HG02884 (cell line): ENCODE measurements around the gene TTC23L.
"Not testable (repeated sequence)": the region's sequence is repeated elsewhere in the genome, so short reads cannot be mapped to it uniquely, and the experiment has no call there.

Experiments used
- ATAC-seq: cut with Tn5 transposase; IDR thresholded peaks from one replicate; pipeline ENCODE4 v1.9.1; 2021; ENCODE audit warnings: mild to moderate bottlenecking, moderate library complexity; ENCODE audit not compliant: unreplicated experiment

Gene TTC23L, protein sequence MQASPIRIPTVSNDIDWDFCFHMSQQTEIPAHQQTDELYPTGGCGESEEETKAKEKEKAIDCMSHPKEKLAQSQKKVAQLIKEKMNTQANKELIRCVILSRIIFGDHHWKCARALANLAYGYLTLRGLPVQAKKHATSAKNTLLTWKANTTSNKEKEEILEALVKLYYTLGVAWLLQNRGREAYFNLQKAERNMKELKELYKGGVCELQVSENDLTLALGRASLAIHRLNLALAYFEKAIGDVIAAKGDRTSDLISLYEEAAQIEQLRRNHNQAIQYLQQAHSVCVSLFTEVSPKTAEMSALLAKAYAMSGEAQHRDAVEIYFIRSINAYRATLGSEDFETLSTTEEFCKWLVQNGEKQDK

DNA sequence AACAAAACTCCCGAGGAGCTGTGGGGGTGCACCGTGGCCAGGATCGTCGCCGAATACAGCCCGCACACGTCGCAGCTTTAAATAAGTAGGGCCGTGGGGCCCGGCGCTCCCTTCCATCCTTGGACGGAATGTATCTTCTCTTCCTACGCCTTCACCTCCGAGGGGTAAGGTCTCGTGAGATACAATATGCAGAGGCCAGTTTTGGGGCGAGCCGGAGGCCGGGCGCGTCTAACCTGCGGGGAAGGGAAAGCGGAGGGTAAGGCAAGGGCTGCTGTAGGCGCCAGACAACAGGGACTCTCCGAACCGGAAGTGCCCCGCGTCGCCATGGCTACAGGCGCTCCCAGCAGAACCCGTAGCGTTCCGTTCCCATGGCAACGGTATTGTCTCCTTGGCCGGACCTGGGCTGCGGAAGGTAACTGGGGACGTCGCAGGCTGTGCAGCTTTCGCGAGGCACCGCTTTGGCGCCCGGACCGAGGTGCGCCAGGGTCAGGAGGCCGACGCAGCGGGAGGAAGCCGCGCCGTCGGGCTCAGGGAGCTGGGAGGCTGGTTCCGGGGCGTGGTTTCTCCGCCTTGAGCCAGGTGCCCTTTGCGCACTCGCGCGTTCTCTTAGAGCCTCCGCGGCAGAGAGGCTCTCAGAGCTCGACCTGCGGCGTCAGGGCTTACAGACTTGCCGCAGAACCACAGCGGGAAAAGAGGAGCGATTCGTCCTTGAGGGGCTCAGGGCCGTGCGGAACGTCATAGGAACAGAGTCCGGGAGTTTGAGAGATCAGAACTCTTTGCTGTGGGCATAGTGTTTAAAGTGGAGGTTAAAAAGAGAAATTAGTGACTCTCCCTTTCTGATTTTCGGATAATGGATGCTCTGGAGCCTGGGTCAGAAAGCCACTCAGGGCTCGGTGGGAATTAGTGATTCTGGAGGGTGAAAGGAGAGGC, at the start of gene TTC23L:
TTC23L (plus strand) TSS at position 380 of the 930 bp plus-strand sequence. CDS start 1,508 bp downstream, outside the sequence.
- ATAC-seq = peak; percentile 95

DNA sequence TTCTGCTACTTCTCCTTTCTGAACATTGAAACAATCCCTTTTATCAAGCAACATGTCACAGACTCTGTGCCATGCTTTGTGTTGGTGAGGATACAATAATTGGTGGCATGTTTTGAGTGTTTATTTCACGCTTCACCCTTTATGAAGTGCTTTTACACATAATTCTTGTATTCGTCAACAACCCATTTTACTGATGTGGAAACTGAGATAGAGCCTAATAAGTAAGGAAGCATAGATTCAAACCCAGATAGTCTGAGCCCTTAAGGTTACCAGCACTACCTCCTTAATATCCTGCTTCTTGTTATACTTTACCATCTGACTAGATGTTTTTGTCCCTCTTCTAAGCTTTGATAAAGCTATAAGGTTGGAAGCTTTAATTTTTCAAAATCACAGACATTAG, 49.3 kb upstream of the TTC23L start:
- no peak for ATAC-seq

DNA sequence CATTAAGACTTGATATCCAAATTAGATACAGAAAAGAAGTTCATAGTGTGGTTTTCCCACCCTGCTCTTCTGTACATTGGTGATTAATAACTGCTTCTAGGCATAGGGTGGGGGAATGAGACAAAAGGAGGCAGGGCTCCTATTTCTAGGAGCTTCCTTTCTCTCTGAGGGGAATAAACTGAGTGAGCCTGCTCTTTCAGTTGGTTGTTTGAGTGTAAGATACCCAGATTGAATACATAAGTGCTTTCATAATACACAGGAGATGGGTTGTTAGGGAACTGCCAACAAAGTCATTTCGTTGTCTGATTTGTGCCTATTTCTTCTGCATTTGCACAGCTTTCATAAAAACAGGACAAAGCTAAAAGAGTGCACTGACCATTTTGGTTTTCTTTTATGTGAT, 48.9 kb upstream of the TTC23L start:
- no peak for ATAC-seq

DNA sequence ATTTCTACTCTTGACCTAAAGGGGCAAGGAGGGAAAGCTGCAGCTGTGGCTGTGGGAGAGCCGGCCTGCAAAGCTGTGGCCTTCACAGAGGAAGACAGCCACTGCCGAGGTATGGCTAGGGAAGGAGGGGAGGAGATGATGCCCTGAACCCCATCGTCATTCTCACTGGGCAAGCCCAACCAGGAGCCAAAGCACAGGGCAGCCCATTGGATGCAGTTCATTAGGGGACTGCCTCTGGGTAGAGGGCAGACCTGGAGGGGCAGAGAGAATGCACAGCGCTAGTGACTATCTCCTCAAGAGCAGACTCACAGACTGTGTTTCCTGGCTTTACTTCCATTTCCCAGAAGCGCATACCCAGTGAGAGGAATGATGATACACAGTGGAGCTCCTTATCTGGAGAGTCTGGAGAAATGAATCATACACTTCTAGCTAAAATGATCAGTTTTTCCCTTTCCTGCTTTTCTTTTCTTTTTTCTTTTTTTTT, 47.2 kb upstream of the TTC23L start:
- no peak for ATAC-seq

DNA sequence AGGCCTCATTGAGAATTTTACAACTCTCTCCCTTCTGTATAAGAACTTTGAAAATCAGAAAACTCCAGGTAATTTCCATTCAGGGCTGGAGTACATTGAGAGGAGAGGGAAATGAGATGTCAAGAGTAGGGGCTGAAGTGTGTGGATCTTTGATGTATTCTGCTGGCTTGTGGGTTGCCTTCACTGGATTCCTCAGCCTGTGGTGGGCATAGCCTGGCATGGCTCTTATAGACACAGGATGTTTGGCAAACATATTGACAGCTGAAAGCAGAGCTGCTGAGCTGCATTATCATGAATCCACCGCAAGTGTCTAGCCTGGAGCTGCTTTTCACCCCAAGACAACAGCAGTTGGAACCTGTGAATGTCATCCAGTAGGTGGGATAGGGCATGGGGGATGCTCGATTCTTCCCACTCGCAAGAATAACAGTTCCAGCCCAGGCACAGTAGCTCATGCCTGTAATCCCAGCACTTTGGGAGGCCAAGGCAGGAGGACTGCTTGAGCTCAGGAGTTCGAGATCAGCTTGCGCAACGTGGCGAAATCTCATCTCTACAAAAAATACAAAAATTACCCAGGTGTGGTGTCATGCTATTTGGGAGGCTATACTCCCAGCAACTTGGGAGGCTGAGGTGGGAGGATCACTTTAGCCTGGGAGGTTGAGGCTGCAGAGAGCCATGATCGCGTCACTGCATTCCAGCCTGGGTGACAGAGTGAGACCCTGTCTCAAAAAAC, 36.0 kb upstream of the TTC23L start:
- no peak for ATAC-seq

DNA sequence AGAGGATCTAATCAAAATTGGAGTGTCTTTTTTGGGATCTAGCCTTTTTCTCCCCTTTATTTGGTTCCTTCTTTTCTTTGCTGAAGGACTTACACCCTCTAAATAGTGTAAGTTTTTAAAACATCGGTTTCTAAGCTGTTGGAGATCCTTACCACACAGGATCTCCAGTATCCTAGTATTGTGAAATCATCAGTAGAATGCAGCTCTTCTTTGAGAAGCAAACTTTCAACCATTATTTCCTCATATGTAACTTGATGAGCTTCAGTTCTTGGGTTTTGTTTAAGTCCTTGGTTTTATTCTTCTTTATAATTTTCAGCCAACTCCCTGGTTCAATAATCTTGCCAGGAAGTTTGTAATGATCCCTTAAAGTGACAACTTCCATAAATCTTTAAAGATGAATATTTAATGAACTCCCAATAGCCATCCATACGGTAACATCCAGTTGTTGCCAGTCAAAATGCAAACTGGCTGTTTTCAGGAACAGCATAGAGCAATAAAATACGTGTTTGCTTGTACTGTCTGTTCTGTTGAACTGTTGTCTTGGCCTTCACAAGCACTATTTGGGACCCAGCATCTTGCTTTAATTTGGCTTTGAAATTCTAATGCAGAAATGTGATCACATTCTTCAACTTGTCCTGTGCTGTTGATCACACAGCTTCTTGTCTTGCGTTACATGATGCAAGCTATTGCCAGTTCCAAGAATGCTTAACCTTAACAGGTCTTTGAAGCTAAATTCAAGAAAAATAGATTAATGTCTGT, 34.8 kb upstream of the TTC23L start:
- no peak for ATAC-seq

DNA sequence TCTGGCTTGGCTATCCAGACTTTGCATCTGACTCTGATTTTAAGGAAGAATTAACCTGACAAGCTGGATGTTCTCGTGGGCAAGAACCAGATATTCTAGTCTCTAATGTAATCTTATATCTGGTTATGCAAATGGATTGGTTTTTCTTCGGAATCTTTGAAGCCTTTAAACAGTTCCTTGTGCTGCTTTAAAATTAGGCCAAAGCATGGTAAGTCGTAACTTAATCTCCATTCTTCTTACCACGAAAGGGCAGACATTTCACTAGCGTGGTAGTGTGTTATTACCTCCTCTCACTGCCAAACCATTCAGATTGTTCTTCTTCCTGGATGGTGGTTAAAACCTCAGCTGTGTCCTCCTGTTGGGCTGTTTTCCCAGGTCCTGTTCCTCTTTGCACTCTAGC, 34.1 kb upstream of the TTC23L start:
- no peak for ATAC-seq

DNA sequence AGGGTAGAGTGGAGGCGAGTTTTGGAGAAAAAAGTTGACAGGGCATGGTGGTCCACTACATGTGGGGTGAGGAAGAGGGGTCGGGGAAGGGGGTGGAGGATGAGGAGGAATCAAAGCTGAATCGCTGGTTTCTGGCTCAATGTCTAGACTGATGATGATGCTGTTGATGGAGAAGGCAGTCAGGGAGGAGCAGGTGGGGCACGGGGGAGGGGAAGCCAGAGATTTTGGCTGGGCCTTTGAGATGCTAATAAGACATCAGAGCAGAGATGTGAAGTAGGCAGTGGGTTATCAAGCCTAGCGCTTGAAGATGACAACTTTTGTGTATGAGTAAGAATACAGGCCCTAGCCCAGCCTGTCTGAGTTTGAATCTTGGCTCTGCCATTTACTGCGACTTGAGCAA, 32.4 kb upstream of the TTC23L start:
- no peak for ATAC-seq

DNA sequence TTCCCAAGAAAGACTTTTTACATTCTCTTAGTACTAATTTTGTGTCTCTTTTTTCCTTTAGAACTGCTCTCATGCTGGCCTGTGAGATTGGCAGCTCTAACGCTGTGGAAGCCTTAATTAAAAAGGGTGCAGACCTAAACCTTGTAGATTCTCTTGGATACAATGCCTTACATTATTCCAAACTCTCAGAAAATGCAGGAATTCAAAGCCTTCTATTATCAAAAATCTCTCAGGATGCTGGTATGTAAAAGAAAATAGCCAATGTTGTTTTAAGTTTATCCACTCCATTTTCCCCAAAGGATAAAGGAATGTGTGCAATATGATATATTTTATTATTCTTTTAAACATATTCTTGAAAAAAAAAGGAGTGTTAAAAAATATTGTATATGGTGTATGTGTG, 27.3 kb upstream of the TTC23L start:
- no peak for ATAC-seq

DNA sequence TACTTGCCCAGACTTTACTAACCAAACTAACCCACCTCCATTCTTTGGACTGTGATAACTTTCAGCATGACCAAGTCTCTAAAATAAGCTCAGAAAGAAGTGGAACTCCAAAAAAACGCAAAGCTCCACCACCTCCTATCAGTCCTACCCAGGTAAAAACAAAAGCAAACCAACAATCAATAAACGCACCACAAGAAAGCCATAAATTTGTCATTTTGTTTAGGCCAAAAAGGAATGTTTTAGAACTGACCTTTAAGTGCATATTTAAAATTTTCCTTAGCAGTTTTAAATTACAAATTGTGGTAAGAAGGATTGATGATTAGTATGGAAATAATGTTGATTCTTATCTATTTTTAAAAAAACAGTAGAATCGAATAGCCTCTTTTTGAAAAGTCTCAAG, 25.5 kb upstream of the TTC23L start:
- no peak for ATAC-seq

DNA sequence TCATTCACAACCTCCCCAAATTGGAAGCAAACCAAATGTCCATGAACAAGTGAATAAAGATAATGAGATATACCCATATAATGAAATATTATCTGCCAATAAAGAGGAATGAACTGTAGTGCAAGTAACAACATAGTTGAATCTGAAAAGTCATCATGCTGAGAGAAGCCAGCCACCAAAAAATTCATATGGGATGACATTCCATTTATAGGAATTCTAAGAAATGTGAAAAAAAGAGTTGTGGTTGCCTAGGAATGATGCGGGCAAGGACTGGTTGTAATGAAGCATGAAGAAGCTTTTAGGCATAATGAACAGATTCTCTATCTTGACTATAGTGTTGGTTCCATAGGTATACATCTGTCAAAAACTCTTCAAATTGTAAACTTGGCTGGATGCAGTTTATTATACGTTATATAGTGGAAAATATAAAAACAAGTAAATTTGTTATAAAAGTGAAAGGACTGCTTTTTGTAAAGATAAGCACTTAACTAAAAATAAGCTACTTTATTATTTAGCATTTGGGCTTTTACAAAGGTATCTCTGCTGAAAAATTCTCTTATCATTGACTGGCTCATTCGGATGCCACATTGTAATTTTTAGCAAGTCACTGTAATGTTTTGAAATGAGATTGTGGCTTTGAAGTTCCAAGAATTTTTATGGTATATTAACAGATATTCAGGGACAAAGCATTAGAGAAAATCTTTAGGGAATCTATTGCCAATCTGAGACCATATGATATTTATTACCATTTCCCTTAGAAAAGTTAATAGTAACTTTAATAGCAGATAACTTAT, 21.2 kb upstream of the TTC23L start:
- no peak for ATAC-seq

DNA sequence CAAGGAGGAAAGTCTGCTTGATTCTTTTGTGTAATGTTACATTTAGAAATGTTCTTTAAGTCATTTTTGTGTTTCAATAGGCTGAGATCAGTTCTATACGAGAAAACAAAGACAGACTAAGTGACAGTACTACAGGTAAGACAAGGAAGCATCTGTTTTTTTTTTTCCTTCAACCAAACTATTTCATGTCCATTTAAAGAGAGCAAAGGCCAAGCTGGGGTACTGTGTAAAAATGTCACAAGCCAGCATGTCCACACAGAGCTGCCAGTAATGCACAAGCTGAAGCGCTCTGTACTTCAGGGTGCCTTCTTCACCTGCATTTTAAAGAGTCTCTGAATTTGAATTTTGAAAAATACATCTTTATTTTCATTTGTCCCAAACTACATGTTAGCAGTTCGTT, 20.2 kb upstream of the TTC23L start:
- ATAC-seq = no peak

DNA sequence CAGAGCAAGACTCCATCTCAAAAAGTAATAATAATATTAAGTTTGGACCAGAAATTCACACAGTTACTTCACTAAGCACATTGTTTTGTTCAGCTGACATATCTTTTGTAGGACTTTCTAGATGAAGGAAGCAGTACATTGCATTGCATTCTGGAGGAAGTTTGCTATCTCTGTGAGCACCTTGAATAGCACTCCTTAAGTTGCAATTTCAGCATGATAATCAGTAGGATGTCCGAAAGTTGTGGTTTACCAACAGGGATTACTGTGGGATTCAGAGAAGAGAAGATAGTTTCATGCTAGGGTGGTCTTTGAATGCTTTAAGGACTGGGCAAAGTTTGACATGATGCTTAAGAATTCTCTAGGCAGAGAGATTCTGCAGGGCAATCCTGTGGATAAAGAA, 18.4 kb upstream of the TTC23L start:
- ATAC-seq = no peak

DNA sequence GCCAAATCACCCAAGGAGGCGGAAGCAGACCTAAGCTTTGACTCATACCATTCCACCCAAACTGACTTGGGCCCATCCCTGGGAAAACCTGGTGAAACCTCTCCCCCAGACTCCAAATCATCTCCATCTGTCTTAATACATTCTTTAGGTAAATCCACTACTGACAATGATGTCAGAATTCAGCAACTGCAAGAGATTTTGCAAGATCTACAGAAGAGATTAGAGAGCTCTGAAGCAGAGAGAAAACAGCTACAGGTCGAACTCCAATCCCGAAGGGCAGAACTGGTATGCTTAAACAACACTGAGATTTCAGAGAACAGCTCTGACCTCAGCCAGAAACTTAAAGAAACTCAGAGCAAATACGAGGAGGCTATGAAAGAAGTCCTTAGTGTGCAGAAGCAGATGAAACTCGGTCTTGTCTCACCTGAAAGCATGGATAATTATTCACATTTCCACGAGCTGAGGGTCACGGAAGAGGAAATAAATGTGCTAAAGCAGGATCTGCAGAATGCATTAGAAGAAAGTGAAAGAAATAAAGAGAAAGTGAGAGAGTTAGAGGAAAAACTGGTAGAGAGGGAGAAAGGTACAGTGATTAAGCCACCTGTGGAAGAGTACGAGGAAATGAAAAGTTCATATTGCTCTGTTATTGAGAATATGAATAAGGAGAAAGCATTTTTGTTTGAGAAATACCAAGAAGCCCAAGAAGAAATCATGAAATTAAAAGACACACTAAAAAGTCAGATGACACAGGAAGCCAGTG, 15.8 kb upstream of the TTC23L start:
- no peak for ATAC-seq

DNA sequence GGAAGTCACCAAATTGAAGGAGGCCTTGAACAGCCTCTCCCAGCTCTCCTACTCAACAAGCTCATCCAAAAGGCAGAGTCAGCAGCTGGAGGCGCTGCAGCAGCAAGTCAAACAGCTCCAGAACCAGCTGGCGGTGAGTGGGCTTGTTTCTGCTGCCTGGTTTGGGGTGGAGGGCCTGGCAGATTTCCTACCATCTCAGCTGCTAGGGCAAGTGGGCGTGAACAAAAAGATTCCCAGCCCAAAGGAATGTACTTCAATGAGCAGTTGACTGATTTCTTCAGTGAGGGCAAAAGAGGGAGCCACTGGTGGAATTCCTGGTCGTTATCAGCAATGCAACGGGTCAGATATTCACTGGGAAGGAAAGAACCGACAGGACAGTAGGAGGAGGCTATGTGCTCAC, 12.6 kb upstream of the TTC23L start:
- no peak for ATAC-seq

DNA sequence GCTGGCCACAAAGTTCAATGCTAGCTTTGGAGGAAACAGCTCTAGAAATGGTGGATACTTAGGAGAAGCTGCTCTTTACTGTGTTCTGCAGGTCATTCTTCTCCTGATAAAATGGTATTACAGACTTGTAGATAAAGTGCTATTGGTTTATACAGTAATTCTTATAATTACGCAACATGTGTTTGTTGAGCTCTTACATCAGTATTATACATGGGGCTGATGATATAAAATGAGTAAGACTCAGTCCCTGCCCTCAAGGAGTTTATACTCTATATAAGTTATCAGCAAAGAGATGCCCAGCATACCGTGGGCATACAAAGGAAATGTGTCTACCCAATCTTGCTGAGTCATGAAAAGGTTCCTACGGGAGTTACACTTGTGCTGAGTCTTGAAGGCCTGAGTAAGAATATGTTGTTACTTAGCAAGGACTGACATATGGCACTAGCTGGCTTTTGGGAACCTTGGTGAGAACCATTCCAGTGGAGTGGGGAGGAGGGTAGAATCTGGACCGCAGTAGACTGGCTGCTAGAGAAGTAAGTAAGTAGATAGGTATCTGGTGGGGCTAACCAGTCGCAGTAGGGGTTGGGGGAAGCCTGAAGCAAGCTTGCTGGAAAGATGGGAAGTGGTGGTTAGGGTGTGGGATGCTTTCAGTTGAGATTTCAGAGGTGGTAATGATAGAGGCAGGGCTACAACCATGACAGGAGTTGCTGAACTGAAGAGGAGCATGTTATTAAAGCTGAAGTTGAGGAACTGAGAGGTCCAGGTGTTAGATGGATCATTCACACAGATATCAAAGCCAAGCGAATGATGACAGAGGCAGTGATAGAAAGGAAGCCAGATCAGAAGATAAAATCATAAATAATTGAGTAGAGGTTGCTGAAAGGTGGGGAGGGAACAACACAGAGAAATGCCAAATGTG, 11.1 kb upstream of the TTC23L start:
- no peak for ATAC-seq

DNA sequence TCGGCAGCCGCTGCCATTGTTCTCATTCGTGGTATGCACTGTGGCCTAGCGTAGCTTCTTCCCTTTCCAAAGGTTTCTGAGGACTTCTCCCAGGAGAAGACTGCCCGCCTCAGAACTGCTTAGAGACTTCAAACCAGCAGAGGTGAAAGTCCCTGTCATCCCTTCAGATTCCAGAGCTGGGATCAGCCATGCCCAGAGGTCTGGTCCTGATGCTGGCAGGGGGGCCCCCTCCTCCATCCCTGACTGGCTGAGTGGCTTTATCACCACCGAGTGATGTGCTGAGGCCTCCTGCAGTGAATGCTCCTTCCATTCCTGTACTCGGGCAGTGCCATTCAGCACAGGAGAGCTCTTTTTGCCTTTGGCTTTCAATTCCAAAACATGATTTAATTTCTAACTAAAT, 8.1 kb upstream of the TTC23L start:
- not testable (repeated sequence) for ATAC-seq

DNA sequence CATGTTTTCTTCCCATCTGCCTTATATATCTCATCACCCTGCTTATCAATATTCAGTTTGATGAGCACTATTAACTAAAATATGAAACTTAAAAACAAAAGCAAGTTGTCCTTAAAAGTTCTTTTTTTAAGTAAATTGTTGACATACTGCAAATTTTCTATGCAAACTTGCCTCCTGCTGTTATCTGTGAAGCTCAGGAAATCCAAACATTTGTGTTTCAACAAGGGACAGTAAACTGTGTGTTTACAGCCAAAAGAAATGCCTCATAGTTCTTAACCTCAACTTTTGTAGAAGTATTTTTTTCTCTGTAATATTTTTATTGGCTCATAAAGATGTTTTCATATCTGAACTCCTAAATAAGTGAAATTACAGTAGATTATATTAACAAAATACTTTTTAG, 7.7 kb upstream of the TTC23L start:
- no peak for ATAC-seq
